Caco-2 (cell line): ENCODE results near the gene ID3. TPM values are rescaled to one million over a fixed set of nuclear protein-coding genes. Genes with fewer than 3 reads are reported as not detected.

ENCODE experiments used
- BruUV-seq: library from RNA; stranded (reverse); fragments of 400-500 nt; replicated peaks from 2 replicates; lab custom pipeline; 2021; lab: Mats Ljungman, UMichigan
- CTCF ChIA-PET: fragments of 300-600 bp; sonication (Branson Sonifier 250); formaldehyde crosslinking; loops from one replicate; lab custom pipeline; 2022; ENCODE audit warnings: antibody characterized with exemption; lab: Charles Lee
- POLR2A ChIA-PET: fragments of 300-600 bp; sonication (Branson Sonifier 250); formaldehyde crosslinking; loops from one replicate; lab custom pipeline; 2022; ENCODE audit warnings: antibody characterized with exemption; lab: Charles Lee
- DNase-seq, 2 experiments: peaks; one replicate each; pipeline versions ENCODE4 v3.0.0 to v3.0.0-alpha.2; 2020 to 2022
- H3K27me3 ChIP-seq: replicated peaks from 2 replicates; pipeline ENCODE4 v1.6.0; 2011; ENCODE audit warnings: low read length; ENCODE audit not compliant: control insufficient read depth, insufficient read depth
- H3K36me3 ChIP-seq: 2 replicates; pipeline ENCODE4 v1.5.1; 2011; ENCODE audit warnings: low read length; ENCODE audit not compliant: control insufficient read depth, insufficient read depth
- H3K4me1 ChIP-seq: fragments of 250-450 bp; sonication (Bioruptor Pico); 2 replicates; pipeline ENCODE4 v1.5.1; 2020; ENCODE audit warnings: mild to moderate bottlenecking
- H3K4me3 ChIP-seq: 2 replicates; pipeline ENCODE4 v1.5.1; 2011; ENCODE audit warnings: low read depth, mild to moderate bottlenecking, control low read depth, low read length
- H3K9me3 ChIP-seq: fragments of 250-450 bp; sonication (Bioruptor Pico); 2 replicates; pipeline ENCODE4 v1.5.1; 2020; ENCODE audit warnings: mild to moderate bottlenecking, moderate library complexity
- H3K27ac Mint-ChIP-seq: one replicate; pipeline ENCODE4 v1.8.0; 2022; ENCODE audit warnings: mixed read lengths; ENCODE audit not compliant: unreplicated experiment
- H3K27me3 Mint-ChIP-seq: one replicate; pipeline ENCODE4 v1.8.0; 2022; ENCODE audit warnings: mixed read lengths; ENCODE audit not compliant: insufficient read depth, unreplicated experiment
- H3K36me3 Mint-ChIP-seq: one replicate; pipeline ENCODE4 v1.8.0; 2022; ENCODE audit warnings: mild to moderate bottlenecking, mixed read lengths; ENCODE audit not compliant: insufficient read depth, unreplicated experiment
- H3K4me1 Mint-ChIP-seq: one replicate; pipeline ENCODE4 v1.8.0; 2022; ENCODE audit warnings: low read depth, mixed read lengths; ENCODE audit not compliant: unreplicated experiment
- H3K4me3 Mint-ChIP-seq: one replicate; pipeline ENCODE4 v1.8.0; 2022; ENCODE audit warnings: mild to moderate bottlenecking, moderate library complexity, mixed read lengths; ENCODE audit not compliant: unreplicated experiment
- H3K9me3 Mint-ChIP-seq: one replicate; pipeline ENCODE4 v1.8.0; 2022; ENCODE audit warnings: mixed read lengths; ENCODE audit not compliant: unreplicated experiment
- CTCF ChIP-seq, 2 experiments: fragments of 200-600 bp in 1 of 2; IDR thresholded peaks; 1 replicate in 1 of 2; 2 replicates in 1 of 2; pipeline versions ENCODE4 v1.5.1 to v1.8.0; 2011 to 2022; ENCODE audit warnings: antibody characterized with exemption in 1 of 2, control low read depth in 1 of 2, inconsistent platforms in 1 of 2, low read depth in 1 of 2, low read length in 1 of 2, mild to moderate bottlenecking in 1 of 2, moderate library complexity in 1 of 2; ENCODE audit not compliant: insufficient read depth in 1 of 2, severe bottlenecking in 1 of 2, unreplicated experiment in 1 of 2
- intact Hi-C: fragments of 100-400 bp; cut with micrococcal nuclease; formaldehyde crosslinking; loops from one replicate; pipeline ENCODE4 v1.10.0; 2022; ENCODE audit not compliant: unreplicated experiment
- total RNA-seq: library from RNA; stranded (reverse); gene quantifications from 2 replicates; pipeline ENCODE4 v1.2.3, GENCODE V29; 2022

ID3 gene
- total RNA-seq, 1 experiment from 2014 or later: 13.7 TPM

GRCh38 chr1:23546897-23547584, 12.3 kb downstream of the ID3 start:
- no peaks in the 10 kb centered on the region for H3K27me3 ChIP-seq
- Mint-ChIP-seq H3K9me3 (no peaks in the 10 kb centered on the region), H3K4me3 (no peak overlapping the region), H3K27ac (no peak overlapping the region), H3K27me3 (no peaks in the 10 kb centered on the region), H3K4me1 (no peaks in the 10 kb centered on the region), H3K36me3 (no peaks in the 10 kb centered on the region)
- no peak for TF ChIP-seq CTCF (IDR thresholded peaks at IDR 0.05; ENCODE audit: insufficient read depth in 1 of 2, low read depth in 1 of 2, low read length in 1 of 2, severe bottlenecking in 1 of 2, unreplicated experiment in 1 of 2)
- intact Hi-C loops: no loop called here
- ChIA-PET POLR2A (interaction anchor here (0.8 kb wide), 1 partner anchor 8 kb away, joined by 3 read pairs; no protein-coding TSS in a partner anchor), CTCF (interaction anchor here (0.7 to 4.4 kb wide), 3 partner anchors 16 to 91 kb away, joined by 3 to 48 read pairs (median 4); partner anchors contain the start of gene E2F2)
- H3K36me3 ChIP-seq: no peaks in the 10 kb centered on the region
- DNase-seq: no peak
- no peaks in the 10 kb centered on the region for H3K9me3 ChIP-seq
- no TSS peak for BruUV-seq
- no peak overlapping the region for H3K4me3 ChIP-seq
- peaks cover 10% of the 10 kb centered on the region for H3K4me1 ChIP-seq

GRCh38 chr1:23545851-23546250, 13.4 kb downstream of the ID3 start:
- no TSS peak for BruUV-seq
- Mint-ChIP-seq H3K4me3 (no peak overlapping the region), H3K27ac (no peak overlapping the region), H3K4me1 (no peaks in the 10 kb centered on the region), H3K36me3 (no peaks in the 10 kb centered on the region), H3K27me3 (no peaks in the 10 kb centered on the region), H3K9me3 (no peaks in the 10 kb centered on the region)
- CTCF ChIA-PET: interaction anchor here (0.8 to 4.4 kb wide), 2 partner anchors 13 to 92 kb away, joined by 3 to 48 read pairs; no protein-coding TSS in a partner anchor
- no peaks in the 10 kb centered on the region for H3K36me3 ChIP-seq
- H3K4me3 ChIP-seq: no peak overlapping the region
- H3K4me1 ChIP-seq: peaks cover 10% of the 10 kb centered on the region
- H3K27me3 ChIP-seq: no peaks in the 10 kb centered on the region
- no peaks in the 10 kb centered on the region for H3K9me3 ChIP-seq
- POLR2A ChIA-PET: no interaction called here
- DNase-seq: no peak
- no peak for TF ChIP-seq CTCF (IDR thresholded peaks at IDR 0.05; ENCODE audit: insufficient read depth in 1 of 2, low read depth in 1 of 2, low read length in 1 of 2, severe bottlenecking in 1 of 2, unreplicated experiment in 1 of 2)
- intact Hi-C loops: loop anchor here (2.0 kb wide), 1 partner anchor 199 kb away; no protein-coding TSS in a partner anchor

GRCh38 chr1:23544444-23545389, 14.6 kb downstream of the ID3 start:
- H3K27ac Mint-ChIP-seq: no peak overlapping the region
- no peaks in the 10 kb centered on the region for H3K36me3 Mint-ChIP-seq
- peak; percentile 84 to 88 for TF ChIP-seq CTCF (IDR thresholded peaks at IDR 0.05; ENCODE audit: insufficient read depth in 1 of 2, low read depth in 1 of 2, low read length in 1 of 2, severe bottlenecking in 1 of 2, unreplicated experiment in 1 of 2)
- H3K9me3 ChIP-seq: no peaks in the 10 kb centered on the region
- peaks cover 10% of the 10 kb centered on the region for H3K4me1 ChIP-seq
- H3K4me1 Mint-ChIP-seq: no peaks in the 10 kb centered on the region
- intact Hi-C loops: loop anchor here (1.0 to 2.0 kb wide), 2 partner anchors 93 to 200 kb away; no protein-coding TSS in a partner anchor
- ChIA-PET CTCF (interaction anchor here (0.7 to 4.4 kb wide), 7 partner anchors 32 to 147 kb away, joined by 3 to 48 read pairs (median 4); partner anchors contain the start of gene RPL11), POLR2A (interaction anchor here (0.6 kb wide), 2 partner anchors 46 to 420 kb away, joined by 3 read pairs; no protein-coding TSS in a partner anchor)
- BruUV-seq: no TSS peak
- no peaks in the 10 kb centered on the region for H3K36me3 ChIP-seq
- H3K27me3 ChIP-seq: no peaks in the 10 kb centered on the region
- H3K4me3 Mint-ChIP-seq: no peak overlapping the region
- H3K27me3 Mint-ChIP-seq: no peaks in the 10 kb centered on the region
- H3K4me3 ChIP-seq: no peak overlapping the region
- no peaks in the 10 kb centered on the region for H3K9me3 Mint-ChIP-seq
- peak; percentile 64 to 76 for DNase-seq
